HuH-7 (cell line): ENCODE data around the gene TNKS1BP1.
"Not testable (repeated sequence)": the region's sequence is repeated elsewhere in the genome, so short reads cannot be mapped to it uniquely, and the experiment has no call there.

Experiments used
- DNase-seq: peaks from one replicate; pipeline ENCODE4 v3.0.0; 2011; ENCODE audit warnings: low spot score

Gene TNKS1BP1

GRCh38 chr11:57324886-57325734, at the start of gene TNKS1BP1:
Gene TNKS1BP1 (minus strand): TSS chr11:57324952. CDS start chr11:57321885, 3,067 bp downstream.
- peak; percentile 97 for DNase-seq

GRCh38 chr11:57373146-57373545, 48.4 kb upstream of the TNKS1BP1 start:
- no peak for DNase-seq

- no peak for DNase-seq
Observed at GRCh38 chr11:57370941-57371340, 46.2 kb upstream of the TNKS1BP1 start.

GRCh38 chr11:57370251-57370650, 45.5 kb upstream of the TNKS1BP1 start:
- no peak for DNase-seq

- DNase-seq: no peak
Observed at GRCh38 chr11:57368845-57369232, 44.1 kb upstream of the TNKS1BP1 start.

- no peak for DNase-seq
Observed at GRCh38 chr11:57368106-57368844, 43.5 kb upstream of the TNKS1BP1 start.

- no peak for DNase-seq
Observed at GRCh38 chr11:57364851-57365660, 40.3 kb upstream of the TNKS1BP1 start.

- DNase-seq: no peak
Observed at GRCh38 chr11:57363131-57364080, 38.7 kb upstream of the TNKS1BP1 start.

- DNase-seq: no peak
Observed at GRCh38 chr11:57361926-57362325, 37.2 kb upstream of the TNKS1BP1 start.

- not testable (repeated sequence) for DNase-seq
Observed at GRCh38 chr11:57361420-57361819, 36.7 kb upstream of the TNKS1BP1 start.

GRCh38 chr11:57360991-57361390, 36.2 kb upstream of the TNKS1BP1 start:
- DNase-seq: no peak

- no peak for DNase-seq
Observed at GRCh38 chr11:57359896-57360690, 35.3 kb upstream of the TNKS1BP1 start.

GRCh38 chr11:57359396-57359795, 34.6 kb upstream of the TNKS1BP1 start:
- DNase-seq: no peak

GRCh38 chr11:57358991-57359390, 34.2 kb upstream of the TNKS1BP1 start:
- no peak for DNase-seq

GRCh38 chr11:57358543-57358961, 33.8 kb upstream of the TNKS1BP1 start:
- no peak for DNase-seq

- DNase-seq: no peak
Observed at GRCh38 chr11:57357856-57358255, 33.1 kb upstream of the TNKS1BP1 start.

GRCh38 chr11:57357310-57357709, 32.6 kb upstream of the TNKS1BP1 start:
- DNase-seq: no peak

- DNase-seq: no peak
Observed at GRCh38 chr11:57356268-57356667, 31.5 kb upstream of the TNKS1BP1 start.

- DNase-seq: no peak
Observed at GRCh38 chr11:57354699-57355098, 29.9 kb upstream of the TNKS1BP1 start.

GRCh38 chr11:57353852-57354251, 29.1 kb upstream of the TNKS1BP1 start:
- DNase-seq: no peak
